ENCODE results near the gene STAT3. TPM values are rescaled to one million over a fixed set of nuclear protein-coding genes. Genes with fewer than 3 reads are reported as not detected.
"Not testable (repeated sequence)": the region's sequence is repeated elsewhere in the genome, so short reads cannot be mapped to it uniquely, and the experiment has no call there.

Gene STAT3
- total RNA-seq, 1 experiment from 2014 or later: 61.0 TPM

DNA sequence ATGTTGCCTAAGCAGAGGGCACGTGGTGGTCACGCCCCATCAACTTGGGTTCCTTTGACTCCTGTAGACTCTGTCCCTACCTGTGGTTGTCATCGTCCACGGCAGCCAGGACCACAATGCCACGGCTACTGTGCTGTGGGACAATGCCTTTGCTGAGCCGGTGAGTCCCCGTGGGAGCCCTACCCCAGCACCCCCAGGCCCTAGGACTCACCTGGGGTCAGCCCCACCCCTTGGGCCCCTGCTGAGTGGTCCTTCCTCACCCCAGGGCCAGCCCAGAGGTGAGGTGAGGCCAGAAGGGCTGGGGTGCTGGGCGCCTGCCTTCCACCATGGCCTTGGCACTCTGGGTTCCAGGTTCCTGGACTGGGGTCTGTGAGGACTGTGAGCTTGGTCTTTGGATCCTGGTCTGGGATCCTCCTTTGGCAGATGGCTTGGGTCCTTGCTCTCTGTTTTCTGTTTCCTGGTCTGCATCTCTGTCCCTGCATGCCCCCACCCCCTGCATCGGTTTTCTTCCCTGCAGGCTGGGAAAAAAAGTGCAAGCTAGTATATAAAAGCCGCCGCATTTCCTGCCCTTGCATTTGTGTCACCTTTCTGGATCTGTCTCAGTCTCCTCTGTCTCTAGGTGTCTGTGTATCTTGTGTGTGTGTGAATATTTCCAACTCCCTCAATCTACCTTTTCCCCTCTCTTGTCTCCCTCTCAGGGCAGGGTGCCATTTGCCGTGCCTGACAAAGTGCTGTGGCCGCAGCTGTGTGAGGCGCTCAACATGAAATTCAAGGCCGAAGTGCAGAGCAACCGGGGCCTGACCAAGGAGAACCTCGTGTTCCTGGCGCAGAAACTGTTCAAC is 82.5 kb downstream of the STAT3 start:
- no peak overlapping the region for H3K4me2 ChIP-seq (ENCODE audit: low read length)
- no peaks in the 10 kb centered on the region for H3K27me3 ChIP-seq (ENCODE audit: insufficient read depth, low read length)
- BruUV-seq (replicated peaks): no TSS peak
- intact Hi-C loops (cut with micrococcal nuclease): no loop called here
- ChIA-PET CTCF (no interaction called here), RAD21 (ENCODE audit: low non-redundant PET in 1 of 2, low total read pairs in 2 of 2, uncharacterized antibody in 2 of 2, unreplicated experiment in 2 of 2) (no interaction called here), POLR2A (no interaction called here)
- H3K9ac ChIP-seq (ENCODE audit: low read length): no peak overlapping the region
- no peaks in the 10 kb centered on the region; a peak in 1 of 4 replicates for H3K36me3 ChIP-seq (ENCODE audit: control insufficient read depth in 1 of 2, insufficient read depth in 2 of 2, low read length in 2 of 2)
- no peak for ATAC-seq
- H3K9me2 ChIP-seq (ENCODE audit: insufficient read depth): no peaks in the 10 kb centered on the region
- H3K79me2 ChIP-seq (ENCODE audit: insufficient read depth, low read length): no peaks in the 10 kb centered on the region
- no peak for DNase-seq (ENCODE audit: low read depth, low spot score)
- no peaks in the 10 kb centered on the region for H3K4me1 ChIP-seq (ENCODE audit: control insufficient read depth in 1 of 2, insufficient read depth in 2 of 2, low read length in 2 of 2)
- H3K27ac ChIP-seq (ENCODE audit: low read depth, low read length): no peak overlapping the region
- H3K9me3 ChIP-seq (ENCODE audit: control insufficient read depth in 1 of 2, insufficient read depth in 1 of 2, low read depth in 1 of 2, low read length in 2 of 2): no peaks in the 10 kb centered on the region
- H3K4me3 ChIP-seq (replicated peaks in 1 of 2; ENCODE audit: low read depth in 1 of 2, low read length in 2 of 2): no peak overlapping the region
- no peaks in the 10 kb centered on the region for H4K20me1 ChIP-seq (ENCODE audit: insufficient read depth)
- TF ChIP-seq ELF1 (IDR thresholded peaks at IDR 0.05; ENCODE audit: borderline replicate concordance, low read depth): no peak
- TF ChIP-seq ZFX (IDR thresholded peaks at IDR 0.05): no peak
- TF ChIP-seq JUND (IDR thresholded peaks at IDR 0.05): no peak
- TF ChIP-seq CBX3 (IDR thresholded peaks at IDR 0.05; ENCODE audit: low read depth): no peak
- no peak for TF ChIP-seq POLR2A (IDR thresholded peaks at IDR 0.05; ENCODE audit: borderline replicate concordance, extremely low read depth, insufficient read depth, insufficient read length)
- TF ChIP-seq RAD21 (IDR thresholded peaks at IDR 0.05; ENCODE audit: low read depth): no peak
- TF ChIP-seq POLR2AphosphoS5 (IDR thresholded peaks at IDR 0.05; ENCODE audit: low read depth, low read length): no peak
- no peak for TF ChIP-seq CEBPB (IDR thresholded peaks at IDR 0.05; ENCODE audit: low read depth)
- no peak overlapping the region for H2AFZ ChIP-seq (ENCODE audit: low read depth, low read length, poor library complexity, severe bottlenecking)

DNA sequence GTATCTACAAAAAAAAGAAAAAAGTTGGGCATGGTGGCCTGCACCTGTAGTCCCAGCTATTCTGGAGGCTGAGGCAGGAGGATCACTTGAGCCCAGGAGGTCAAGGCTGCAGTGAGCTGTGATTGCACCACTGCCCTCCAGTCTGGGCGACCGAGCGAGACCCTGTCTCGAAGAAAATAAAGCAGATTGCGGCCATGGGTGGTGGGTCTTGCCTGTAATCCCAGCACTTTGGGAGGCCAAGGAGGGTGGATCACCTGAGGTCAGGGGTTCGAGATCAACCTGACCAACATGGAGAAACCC is 83.3 kb downstream of the STAT3 start:
- H3K9me2 ChIP-seq (ENCODE audit: insufficient read depth); ATAC-seq; H3K4me2 ChIP-seq (ENCODE audit: low read length); H3K4me3 ChIP-seq (replicated peaks in 1 of 2; ENCODE audit: low read depth in 1 of 2, low read length in 2 of 2); H3K9ac ChIP-seq (ENCODE audit: low read length); H3K9me3 ChIP-seq (ENCODE audit: control insufficient read depth in 1 of 2, insufficient read depth in 1 of 2, low read depth in 1 of 2, low read length in 2 of 2); H3K27ac ChIP-seq (ENCODE audit: low read depth, low read length); H3K27me3 ChIP-seq (ENCODE audit: insufficient read depth, low read length); H2AFZ ChIP-seq (ENCODE audit: low read depth, low read length, poor library complexity, severe bottlenecking); H3K79me2 ChIP-seq (ENCODE audit: insufficient read depth, low read length); intact Hi-C loops (cut with micrococcal nuclease); RAD21 ChIA-PET (ENCODE audit: low non-redundant PET in 1 of 2, low total read pairs in 2 of 2, uncharacterized antibody in 2 of 2, unreplicated experiment in 2 of 2); CTCF ChIA-PET; POLR2A ChIA-PET; BruUV-seq (replicated peaks); DNase-seq (ENCODE audit: low read depth, low spot score); H3K36me3 ChIP-seq (ENCODE audit: control insufficient read depth in 1 of 2, insufficient read depth in 2 of 2, low read length in 2 of 2); H4K20me1 ChIP-seq (ENCODE audit: insufficient read depth); H3K4me1 ChIP-seq (ENCODE audit: control insufficient read depth in 1 of 2, insufficient read depth in 2 of 2, low read length in 2 of 2): not testable (repeated sequence)
